ENCODE data around the gene PLCD4.

- TF ChIP-seq CTCF (IDR thresholded peaks at IDR 0.05; ENCODE audit: low read depth, low read length), result no peak
- no peak for TF ChIP-seq EZH2phosphoT487 (IDR thresholded peaks at IDR 0.05; ENCODE audit: low read depth)
Measured at GRCh38 chr2:218578272-218578877, 29.3 kb upstream of the PLCD4 start.

All from OCI-LY3 (cell line).